ENCODE measurements around the gene WDR62. TPM values are rescaled to one million over a fixed set of nuclear protein-coding genes. Genes with fewer than 3 reads are reported as not detected.

The WDR62 gene
- total and polyA plus RNA-seq, 4 experiments from 2014 or later, result 0.08 to 1.7 (median 1.3) TPM; not detected in 1

DNA sequence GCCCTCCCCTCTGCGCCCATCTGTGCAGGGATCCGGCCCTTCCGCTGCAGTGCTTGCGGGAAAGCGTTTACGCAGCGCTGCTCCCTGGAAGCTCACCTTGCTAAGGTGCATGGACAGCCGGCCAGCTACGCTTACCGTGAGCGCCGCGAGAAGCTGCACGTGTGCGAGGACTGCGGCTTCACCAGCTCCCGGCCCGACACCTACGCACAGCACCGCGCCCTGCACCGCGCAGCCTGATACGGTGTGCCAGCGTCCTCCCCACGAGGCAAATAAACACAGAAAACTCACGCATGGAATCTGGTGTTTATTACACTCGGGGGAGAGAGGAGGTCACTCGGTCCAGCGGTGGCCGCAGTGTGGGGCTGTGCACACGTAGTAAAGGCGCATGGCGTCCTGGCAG is 58.7 kb downstream of the WDR62 start:
- no peak overlapping the region for H3K4me3 ChIP-seq (ENCODE audit: low read length in 2 of 2)
- H3K4me1 ChIP-seq (ENCODE audit: insufficient read depth, low read length), result peaks cover 30% of the 10 kb centered on the region
- no peak overlapping the region for H3K27ac ChIP-seq (ENCODE audit: low read depth, low read length)
- H3K4me1 Mint-ChIP-seq, result peaks cover 21 to 51% (median 36%) of the 10 kb centered on the region in 4 donors
- H3K27ac Mint-ChIP-seq, result peak overlapping the region in 6 of 7 donors; percentile 61 to 99 (median 90)
- no peaks in the 10 kb centered on the region for H3K27me3 ChIP-seq (ENCODE audit: insufficient read depth, low read length)
- H3K27me3 Mint-ChIP-seq, result peaks cover 0 to 2% of the 10 kb centered on the region in 2 donors
- CTCF ChIA-PET (ENCODE audit: partially characterized antibody), result interaction anchor here (4.3 kb wide), 1 partner anchor 14 kb away, joined by 21 read pairs; no protein-coding TSS in a partner anchor
- POLR2A ChIA-PET (ENCODE audit: partially characterized antibody), result interaction anchor here (0.5 to 3.1 kb wide), 4 partner anchors 9 to 120 kb away, joined by 3 to 34 read pairs (median 12); partner anchors contain the start of gene CAPNS1
- no peak for DNase-seq
- H3K36me3 Mint-ChIP-seq, result peaks cover 16 to 44% of the 10 kb centered on the region in 2 donors
- intact Hi-C loops (cut with micrococcal nuclease), result loop anchor here (10.0 kb wide), 2 partner anchors 219 to 1101 kb away; partner anchors contain the start of genes ZNF383 and ZNF585B
- peaks cover 0 to 6% (median 0%) of the 10 kb centered on the region in 8 donors for H3K9me3 Mint-ChIP-seq
- H3K36me3 ChIP-seq (ENCODE audit: insufficient read depth, low read length), result peaks cover 7% of the 10 kb centered on the region
- H3K9me3 ChIP-seq (ENCODE audit: control insufficient read depth in 1 of 2, low read length in 2 of 2), result no peaks in the 10 kb centered on the region
- H3K4me3 Mint-ChIP-seq, result peak overlapping the region; percentile 89 to 99 (median 94)

DNA sequence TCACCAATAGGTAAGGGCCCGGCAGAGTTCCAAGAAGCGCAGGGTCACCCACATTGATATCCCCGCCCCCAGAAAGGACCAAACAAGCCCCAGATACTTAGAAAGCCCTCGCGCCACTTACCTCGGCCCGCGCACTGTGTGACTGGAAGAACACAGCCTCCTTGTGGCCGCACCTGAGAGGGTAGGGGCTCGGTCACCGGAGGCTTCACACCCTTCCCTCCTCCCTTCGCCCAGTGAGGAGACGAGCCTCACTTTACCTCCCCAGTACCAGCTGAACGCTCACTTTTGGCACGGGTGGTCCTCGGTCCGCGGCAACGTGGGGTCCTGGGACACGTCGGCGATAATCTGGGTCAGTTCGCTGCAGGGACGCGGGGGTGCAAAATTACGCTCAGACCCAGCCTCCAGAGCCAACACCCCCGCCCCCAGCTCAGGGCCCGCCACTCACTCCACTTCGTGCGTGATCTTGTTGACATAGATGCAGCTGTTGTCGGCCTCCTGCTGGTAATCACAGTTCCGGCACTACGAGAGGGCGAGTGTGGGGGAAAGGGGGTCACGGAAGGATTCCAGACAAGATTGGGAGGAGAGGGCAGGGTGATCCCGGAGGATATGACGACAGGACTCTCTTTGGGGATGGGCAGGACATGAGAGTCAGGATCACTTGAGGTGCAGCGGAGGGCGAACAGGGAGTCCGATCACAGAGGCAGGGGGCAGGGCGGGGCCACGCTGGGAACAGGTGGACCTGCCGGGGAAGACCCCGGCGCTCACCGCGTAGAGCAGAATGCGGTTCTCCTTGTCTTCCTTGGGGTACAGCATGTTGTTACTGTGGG is 59.4 kb downstream of the WDR62 start:
- CTCF ChIA-PET (ENCODE audit: partially characterized antibody), result interaction anchor here (1.3 to 4.3 kb wide), 2 partner anchors 13 to 61 kb away, joined by 3 to 21 read pairs; partner anchors contain the start of gene THAP8
- peaks cover 14% of the 10 kb centered on the region for H3K36me3 ChIP-seq (ENCODE audit: insufficient read depth, low read length)
- H3K27ac ChIP-seq (ENCODE audit: low read depth, low read length), result peak overlapping the region; percentile 80
- H3K9me3 ChIP-seq (ENCODE audit: control insufficient read depth in 1 of 2, low read length in 2 of 2), result no peaks in the 10 kb centered on the region
- peaks cover 0 to 6% (median 0%) of the 10 kb centered on the region in 8 donors for H3K9me3 Mint-ChIP-seq
- peaks cover 30% of the 10 kb centered on the region for H3K4me1 ChIP-seq (ENCODE audit: insufficient read depth, low read length)
- H3K36me3 Mint-ChIP-seq, result peaks cover 16 to 42% of the 10 kb centered on the region in 2 donors
- DNase-seq, result peak in 2 of 5 donors; percentile 22 to 60
- H3K4me3 ChIP-seq (ENCODE audit: low read length in 2 of 2), result peak overlapping the region; percentile 75 to 99
- peak overlapping the region; percentile 95 to 100 (median 98) for H3K27ac Mint-ChIP-seq
- intact Hi-C loops (cut with micrococcal nuclease), result loop anchor here (2.0 to 10.0 kb wide), 3 partner anchors 119 to 1101 kb away; partner anchors contain the start of genes SDHAF1, ZNF383 and ZNF585B
- peak overlapping the region; percentile 89 to 99 (median 94) for H3K4me3 Mint-ChIP-seq
- peaks cover 21 to 51% (median 36%) of the 10 kb centered on the region in 4 donors for H3K4me1 Mint-ChIP-seq
- POLR2A ChIA-PET (ENCODE audit: partially characterized antibody), result interaction anchor here (0.5 to 3.1 kb wide), 14 partner anchors 9 to 466 kb away, joined by 3 to 34 read pairs (median 10); partner anchors contain the start of genes ALKBH6, CAPNS1, COX6B1 and SDHAF1
- peaks cover 0 to 2% of the 10 kb centered on the region in 2 donors for H3K27me3 Mint-ChIP-seq
- H3K27me3 ChIP-seq (ENCODE audit: insufficient read depth, low read length), result no peaks in the 10 kb centered on the region

DNA sequence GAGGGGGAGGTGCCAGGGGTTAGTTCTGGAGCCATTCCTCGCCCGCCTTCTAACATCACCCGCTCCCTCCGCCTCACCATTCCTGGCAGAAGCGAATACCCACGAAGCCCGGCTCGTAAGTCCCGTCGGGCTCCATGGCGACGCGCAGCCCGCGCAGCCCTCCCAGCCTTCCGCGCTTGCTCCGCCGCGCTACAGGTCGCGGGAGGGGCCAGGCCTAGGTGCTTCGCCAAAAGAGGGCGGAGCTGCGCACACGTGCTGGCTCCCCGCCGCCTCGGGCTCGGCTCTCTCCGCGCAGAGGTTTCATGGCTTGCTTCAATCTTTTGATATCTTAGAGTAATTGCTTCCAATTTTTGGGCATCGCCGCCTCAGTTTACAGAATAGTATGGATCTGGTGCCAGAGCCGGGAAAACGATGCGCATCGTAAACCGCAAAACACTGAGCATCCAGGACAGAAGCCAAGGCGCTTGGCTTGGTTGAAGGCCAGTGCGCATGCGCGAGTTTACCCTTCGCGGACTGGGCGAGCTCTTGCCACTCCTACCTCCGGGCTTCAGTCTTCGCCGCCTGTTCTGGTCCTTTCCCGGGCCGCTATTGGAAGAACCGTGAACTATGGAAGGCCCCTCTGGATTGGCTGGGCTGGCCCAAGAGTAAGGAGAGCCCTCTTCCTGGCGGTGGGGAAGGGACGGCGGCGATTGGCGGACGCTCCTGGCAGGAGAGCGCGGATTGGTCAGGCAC is 60.2 kb downstream of the WDR62 start, which contains the start of gene POLR2I:
TSS of gene POLR2I (minus strand) at position 155 of the 732 bp plus-strand sequence. CDS start at position 136, 19 bp downstream.
- H3K4me1 ChIP-seq (ENCODE audit: insufficient read depth, low read length), result peaks cover 30% of the 10 kb centered on the region
- H3K27me3 ChIP-seq (ENCODE audit: insufficient read depth, low read length), result no peaks in the 10 kb centered on the region
- peaks cover 17 to 43% of the 10 kb centered on the region in 2 donors for H3K36me3 Mint-ChIP-seq
- peak within 1 kb of the TSS; percentile 89 to 99 (median 94) for H3K4me3 Mint-ChIP-seq
- intact Hi-C loops (cut with micrococcal nuclease), result loop anchor here (1.0 to 10.0 kb wide), 9 partner anchors 12 to 1100 kb away; partner anchors contain the start of genes ALKBH6, SDHAF1, THAP8 and WDR62
- peak within 1 kb of the TSS; percentile 95 to 100 (median 98) for H3K27ac Mint-ChIP-seq
- POLR2A ChIA-PET (ENCODE audit: partially characterized antibody), result interaction anchor here (0.6 to 3.1 kb wide), 28 partner anchors 10 to 1391 kb away, joined by 3 to 34 read pairs (median 4); partner anchors contain the start of genes ALKBH6, CAPNS1, COX6B1 and PSENEN
- peak within 1 kb of the TSS; percentile 75 to 99 for H3K4me3 ChIP-seq (ENCODE audit: low read length in 2 of 2)
- peaks cover 19% of the 10 kb centered on the region for H3K36me3 ChIP-seq (ENCODE audit: insufficient read depth, low read length)
- peaks cover 0 to 6% (median 0%) of the 10 kb centered on the region in 8 donors for H3K9me3 Mint-ChIP-seq
- no peaks in the 10 kb centered on the region for H3K9me3 ChIP-seq (ENCODE audit: control insufficient read depth in 1 of 2, low read length in 2 of 2)
- peaks cover 0 to 2% of the 10 kb centered on the region in 2 donors for H3K27me3 Mint-ChIP-seq
- peaks cover 22 to 52% (median 37%) of the 10 kb centered on the region in 4 donors for H3K4me1 Mint-ChIP-seq
- CTCF ChIA-PET (ENCODE audit: partially characterized antibody), result interaction anchor here (1.3 to 4.3 kb wide), 3 partner anchors 13 to 156 kb away, joined by 3 to 21 read pairs (median 6); partner anchors contain the start of gene THAP8
- DNase-seq, result peak; percentile 99 to 100 (median 100)
- peak within 1 kb of the TSS; percentile 80 for H3K27ac ChIP-seq (ENCODE audit: low read depth, low read length)

DNA sequence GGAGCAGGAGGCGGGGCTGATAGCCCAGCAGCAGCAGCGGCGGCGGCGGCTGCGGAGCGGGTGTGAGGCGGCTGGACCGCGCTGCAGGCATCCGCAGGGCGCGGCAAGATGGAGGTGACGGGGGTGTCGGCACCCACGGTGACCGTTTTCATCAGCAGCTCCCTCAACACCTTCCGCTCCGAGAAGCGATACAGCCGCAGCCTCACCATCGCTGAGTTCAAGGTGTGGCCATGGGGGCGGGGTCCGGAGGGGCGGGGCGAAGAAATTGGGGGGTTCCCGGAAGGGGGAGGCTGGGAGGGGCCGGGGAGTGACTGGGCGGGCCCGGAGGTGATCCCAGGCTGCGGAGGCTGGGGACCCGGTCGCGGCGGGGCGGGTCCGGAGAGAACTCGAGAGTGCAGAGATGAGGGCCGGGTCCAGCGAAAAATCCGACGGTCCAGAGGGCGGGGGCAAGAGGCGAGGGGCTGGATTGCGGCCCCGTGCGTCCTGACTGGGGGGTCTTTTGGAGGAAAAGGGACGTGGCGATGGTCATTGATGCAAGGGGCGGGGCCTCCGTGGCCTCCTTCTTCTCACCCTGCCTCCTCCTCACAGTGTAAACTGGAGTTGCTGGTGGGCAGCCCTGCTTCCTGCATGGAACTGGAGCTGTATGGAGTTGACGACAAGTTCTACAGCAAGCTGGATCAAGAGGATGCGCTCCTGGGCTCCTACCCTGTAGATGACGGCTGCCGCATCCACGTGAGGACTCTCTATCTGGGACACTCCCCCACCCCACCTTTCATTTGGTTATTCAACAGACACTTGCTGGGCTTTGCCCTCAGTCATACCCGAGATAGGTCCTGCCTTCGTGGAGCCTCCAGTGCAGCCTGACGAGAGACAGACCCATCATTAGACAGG is 61.0 kb downstream of the WDR62 start, which contains the start of gene TBCB:
TSS of gene TBCB (plus strand) at position 16 of the 891 bp plus-strand sequence. CDS start at position 109, 93 bp downstream.
- Histone ChIP-seq H3K4me3 (ENCODE audit: low read length in 2 of 2) (peak within 1 kb of the TSS; percentile 75 to 99), H3K36me3 (ENCODE audit: insufficient read depth, low read length) (peaks cover 26% of the 10 kb centered on the region), H3K27me3 (ENCODE audit: insufficient read depth, low read length) (no peaks in the 10 kb centered on the region), H3K4me1 (ENCODE audit: insufficient read depth, low read length) (peaks cover 30% of the 10 kb centered on the region), H3K27ac (ENCODE audit: low read depth, low read length) (peak within 1 kb of the TSS; percentile 80), H3K9me3 (ENCODE audit: control insufficient read depth in 1 of 2, low read length in 2 of 2) (no peaks in the 10 kb centered on the region)
- intact Hi-C loops (cut with micrococcal nuclease), result loop anchor here (1.0 to 10.0 kb wide), 9 partner anchors 12 to 1099 kb away; partner anchors contain the start of genes ALKBH6, SDHAF1, THAP8 and WDR62
- Mint-ChIP-seq H3K27ac (peak within 1 kb of the TSS; percentile 95 to 100 (median 98)), H3K4me3 (peak within 1 kb of the TSS; percentile 89 to 99 (median 94)), H3K9me3 (peaks cover 0 to 6% (median 0%) of the 10 kb centered on the region in 8 donors), H3K4me1 (peaks cover 25 to 57% (median 39%) of the 10 kb centered on the region in 4 donors), H3K27me3 (peaks cover 0 to 2% of the 10 kb centered on the region in 2 donors), H3K36me3 (peaks cover 20 to 50% of the 10 kb centered on the region in 2 donors)
- ChIA-PET CTCF (ENCODE audit: partially characterized antibody) (interaction anchor here (1.3 to 4.3 kb wide), 3 partner anchors 12 to 157 kb away, joined by 3 to 21 read pairs (median 6); partner anchors contain the start of gene THAP8), POLR2A (ENCODE audit: partially characterized antibody) (interaction anchor here (0.6 to 3.1 kb wide), 28 partner anchors 10 to 1391 kb away, joined by 3 to 34 read pairs (median 4); partner anchors contain the start of genes ALKBH6, CAPNS1, COX6B1 and PSENEN)
- DNase-seq, result no peak

DNA sequence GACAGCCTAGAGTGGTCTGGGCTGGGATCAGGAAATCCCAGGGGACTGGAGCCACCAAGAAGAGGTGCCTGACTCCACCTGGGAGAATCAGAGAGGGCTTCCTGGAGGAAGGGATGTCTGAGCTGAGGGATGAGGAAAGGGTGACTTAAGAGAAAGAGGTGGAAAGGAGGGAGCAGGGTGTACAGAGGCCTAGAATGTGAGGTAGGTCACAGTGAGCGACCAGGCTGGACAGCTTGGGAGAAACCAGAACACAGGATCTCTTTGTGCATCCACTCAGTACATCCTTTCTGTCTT is 61.6 kb downstream of the WDR62 start:
- intact Hi-C loops (cut with micrococcal nuclease), result loop anchor here (5.0 to 10.0 kb wide), 3 partner anchors 159 to 1099 kb away; partner anchors contain the start of genes ZNF383 and ZNF585B
- H3K9me3 ChIP-seq (ENCODE audit: control insufficient read depth in 1 of 2, low read length in 2 of 2), result no peaks in the 10 kb centered on the region
- Mint-ChIP-seq H3K4me3 (peak overlapping the region; percentile 89 to 99 (median 94)), H3K36me3 (peaks cover 20 to 50% of the 10 kb centered on the region in 2 donors), H3K9me3 (peaks cover 0 to 6% (median 0%) of the 10 kb centered on the region in 8 donors), H3K27me3 (peaks cover 0 to 2% of the 10 kb centered on the region in 2 donors), H3K27ac (peak overlapping the region; percentile 95 to 100 (median 98)), H3K4me1 (peaks cover 25 to 57% (median 39%) of the 10 kb centered on the region in 4 donors)
- peaks cover 30% of the 10 kb centered on the region for H3K4me1 ChIP-seq (ENCODE audit: insufficient read depth, low read length)
- peak overlapping the region; percentile 80 for H3K27ac ChIP-seq (ENCODE audit: low read depth, low read length)
- H3K36me3 ChIP-seq (ENCODE audit: insufficient read depth, low read length), result peaks cover 26% of the 10 kb centered on the region
- POLR2A ChIA-PET (ENCODE audit: partially characterized antibody), result interaction anchor here (1.1 to 3.1 kb wide), 10 partner anchors 9 to 457 kb away, joined by 3 to 34 read pairs (median 12); partner anchors contain the start of genes ALKBH6, CAPNS1, SDHAF1 and ZNF146
- H3K27me3 ChIP-seq (ENCODE audit: insufficient read depth, low read length), result no peaks in the 10 kb centered on the region
- DNase-seq, result no peak
- H3K4me3 ChIP-seq (ENCODE audit: low read length in 2 of 2), result peak overlapping the region; percentile 69 to 75
- CTCF ChIA-PET (ENCODE audit: partially characterized antibody), result interaction anchor here (2.1 to 4.3 kb wide), 2 partner anchors 11 to 158 kb away, joined by 6 to 21 read pairs; no protein-coding TSS in a partner anchor

Data from CD4-positive, alpha-beta memory T cell (primary cell).